ENCODE measurements around the gene SLC7A5.

Gene SLC7A5

DNA sequence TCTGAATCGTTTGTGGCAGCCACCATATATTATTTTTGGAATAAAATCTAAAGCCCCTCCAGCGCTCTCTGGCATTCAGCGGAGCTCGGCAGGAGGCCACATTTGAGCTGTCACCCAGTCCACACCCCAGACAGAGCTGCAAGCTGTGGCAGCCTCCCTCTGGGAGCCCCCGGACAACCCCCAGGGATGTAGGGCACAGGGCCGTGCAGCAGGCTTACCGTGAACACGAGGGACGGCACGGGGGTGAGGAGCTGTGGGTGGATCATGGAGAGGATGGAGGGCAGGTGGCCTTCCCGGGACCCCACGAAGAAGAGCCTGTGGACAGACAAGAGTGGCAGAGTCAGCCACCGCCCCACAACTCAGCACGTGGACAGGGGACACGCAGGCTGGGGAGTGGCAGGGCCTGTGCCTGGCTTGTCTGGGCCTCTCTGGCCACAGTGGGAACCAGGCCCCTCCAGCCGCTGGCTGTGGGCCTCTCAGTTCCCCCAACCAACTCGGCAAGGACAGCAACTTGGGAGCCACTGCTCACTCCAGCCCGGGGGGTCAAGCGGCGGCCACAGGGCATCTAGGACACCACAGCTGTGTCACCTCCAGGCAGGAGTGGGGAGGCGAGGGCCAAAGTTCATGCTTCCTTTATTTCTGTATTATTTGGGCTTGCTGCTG lies 31.5 kb downstream of the SLC7A5 start:
- in situ Hi-C loops (cut with HindIII; ENCODE audit: low pct_ligation_motif_present, low sequenced_read_pairs) = no loop called here
- no peaks in the 10 kb centered on the region for H3K27me3 ChIP-seq (replicated peaks)
- no peak overlapping the region for H3K4me3 ChIP-seq (ENCODE audit: low read depth, low read length)
- H3K36me3 ChIP-seq (replicated peaks) = peaks cover 90% of the 10 kb centered on the region
- H3K27ac ChIP-seq = no peak overlapping the region
- no peak for DNase-seq
- TF ChIP-seq, protein P1, sequence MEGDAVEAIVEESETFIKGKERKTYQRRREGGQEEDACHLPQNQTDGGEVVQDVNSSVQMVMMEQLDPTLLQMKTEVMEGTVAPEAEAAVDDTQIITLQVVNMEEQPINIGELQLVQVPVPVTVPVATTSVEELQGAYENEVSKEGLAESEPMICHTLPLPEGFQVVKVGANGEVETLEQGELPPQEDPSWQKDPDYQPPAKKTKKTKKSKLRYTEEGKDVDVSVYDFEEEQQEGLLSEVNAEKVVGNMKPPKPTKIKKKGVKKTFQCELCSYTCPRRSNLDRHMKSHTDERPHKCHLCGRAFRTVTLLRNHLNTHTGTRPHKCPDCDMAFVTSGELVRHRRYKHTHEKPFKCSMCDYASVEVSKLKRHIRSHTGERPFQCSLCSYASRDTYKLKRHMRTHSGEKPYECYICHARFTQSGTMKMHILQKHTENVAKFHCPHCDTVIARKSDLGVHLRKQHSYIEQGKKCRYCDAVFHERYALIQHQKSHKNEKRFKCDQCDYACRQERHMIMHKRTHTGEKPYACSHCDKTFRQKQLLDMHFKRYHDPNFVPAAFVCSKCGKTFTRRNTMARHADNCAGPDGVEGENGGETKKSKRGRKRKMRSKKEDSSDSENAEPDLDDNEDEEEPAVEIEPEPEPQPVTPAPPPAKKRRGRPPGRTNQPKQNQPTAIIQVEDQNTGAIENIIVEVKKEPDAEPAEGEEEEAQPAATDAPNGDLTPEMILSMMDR (IDR thresholded peaks at IDR 0.05; ENCODE audit: low read depth, low read length, missing control alignments) = no peak

DNA sequence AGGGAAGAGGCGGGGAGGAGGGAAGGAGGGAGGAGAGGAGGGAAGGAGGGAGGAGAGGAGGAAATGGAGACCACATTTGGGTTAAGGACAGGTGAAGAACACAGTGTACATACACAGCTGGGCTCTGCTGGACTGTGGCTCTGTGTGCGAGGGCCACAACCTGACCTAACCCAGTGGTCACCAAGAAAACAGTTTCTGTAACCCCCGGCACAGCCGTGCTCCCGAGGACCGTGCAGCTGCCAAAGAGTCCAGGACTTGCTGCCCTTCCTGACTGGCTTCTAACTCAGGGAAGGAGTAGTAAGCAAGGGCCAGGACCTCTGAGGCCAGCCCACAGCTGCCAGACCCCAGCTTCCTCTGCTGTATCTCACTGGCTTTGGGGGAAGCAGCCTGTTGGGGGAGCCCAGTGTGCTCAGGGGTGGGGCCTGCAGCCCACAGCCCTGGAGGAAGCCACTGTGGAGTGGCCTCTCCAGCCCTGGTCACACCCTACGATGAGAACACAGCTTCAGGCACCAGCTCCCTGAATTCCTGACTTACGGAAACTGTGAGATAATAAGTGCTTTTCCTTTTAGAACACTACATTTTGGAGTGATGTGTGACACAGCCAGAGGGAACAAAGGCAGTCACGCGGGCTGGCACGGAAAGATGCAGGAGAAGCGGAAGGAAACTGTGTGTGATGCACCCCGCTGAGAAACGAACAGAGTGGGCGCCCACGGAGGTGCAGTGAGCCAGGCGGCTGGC lies 32.3 kb downstream of the SLC7A5 start:
- in situ Hi-C loops (cut with HindIII; ENCODE audit: low pct_ligation_motif_present, low sequenced_read_pairs) = no loop called here
- no peak overlapping the region for H3K27ac ChIP-seq
- no peak for DNase-seq
- no peaks in the 10 kb centered on the region for H3K27me3 ChIP-seq (replicated peaks)
- no peak overlapping the region for H3K4me3 ChIP-seq (ENCODE audit: low read depth, low read length)
- TF ChIP-seq, protein P1 (IDR thresholded peaks at IDR 0.05; ENCODE audit: low read depth, low read length, missing control alignments) = no peak
- H3K36me3 ChIP-seq (replicated peaks) = peaks cover 95% of the 10 kb centered on the region

- TF ChIP-seq, protein P1 (IDR thresholded peaks at IDR 0.05; ENCODE audit: low read depth, low read length, missing control alignments) = no peak
- DNase-seq = no peak
- Histone ChIP-seq H3K27ac (no peak overlapping the region), H3K36me3 (replicated peaks) (peaks cover 95% of the 10 kb centered on the region), H3K4me3 (ENCODE audit: low read depth, low read length) (no peak overlapping the region), H3K27me3 (replicated peaks) (no peaks in the 10 kb centered on the region)
- in situ Hi-C loops (cut with HindIII; ENCODE audit: low pct_ligation_motif_present, low sequenced_read_pairs) = no loop called here
Measured at GRCh38 chr16:87836346-87836843, 32.9 kb downstream of the SLC7A5 start.

- TF ChIP-seq, protein P1 (IDR thresholded peaks at IDR 0.05; ENCODE audit: low read depth, low read length, missing control alignments) = no peak
- DNase-seq = no peak
- Histone ChIP-seq H3K27me3 (replicated peaks) (no peaks in the 10 kb centered on the region), H3K36me3 (replicated peaks) (peaks cover 95% of the 10 kb centered on the region), H3K4me3 (ENCODE audit: low read depth, low read length) (no peak overlapping the region), H3K27ac (no peak overlapping the region)
- in situ Hi-C loops (cut with HindIII; ENCODE audit: low pct_ligation_motif_present, low sequenced_read_pairs) = no loop called here
Measured at GRCh38 chr16:87835882-87836331, 33.4 kb downstream of the SLC7A5 start.

DNA sequence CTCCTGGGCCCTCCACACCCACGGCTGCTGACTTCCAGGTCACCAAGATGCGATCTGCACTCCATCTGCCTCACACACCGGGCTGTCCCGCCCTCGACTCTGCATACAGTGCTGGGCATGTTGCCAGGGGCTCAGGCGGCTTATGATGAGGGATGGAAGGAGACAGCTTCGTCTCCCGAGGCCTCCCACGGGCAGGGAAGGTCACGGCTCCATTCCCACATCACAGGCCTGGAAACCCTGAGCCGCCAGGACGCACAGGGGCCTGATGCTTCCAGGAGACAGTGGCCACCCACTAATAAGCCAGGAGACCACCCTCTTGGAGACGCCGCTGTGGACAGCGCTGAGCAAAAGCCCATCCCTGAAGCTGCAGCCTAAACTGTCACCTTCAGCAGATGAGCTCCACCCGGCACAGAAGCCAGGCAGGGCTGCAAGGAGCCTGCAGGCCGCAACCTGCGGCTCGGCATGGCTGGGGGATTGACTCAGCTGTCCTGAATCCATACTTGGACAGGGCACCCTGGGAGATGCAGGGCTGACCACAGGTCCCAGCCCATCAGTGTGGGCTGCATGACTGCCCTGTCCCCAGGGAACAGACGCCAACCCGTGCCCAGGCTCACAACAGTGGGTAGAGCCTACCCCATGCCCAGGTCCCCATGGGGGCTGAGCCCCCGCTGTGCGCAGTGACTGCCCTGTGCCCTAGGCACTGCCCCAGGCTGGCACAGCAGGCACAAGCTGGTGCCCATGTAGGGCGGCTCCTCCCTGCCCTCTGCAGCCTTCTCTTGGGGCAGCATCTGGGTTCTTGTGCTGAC lies 34.4 kb downstream of the SLC7A5 start:
- no peak overlapping the region for H3K4me3 ChIP-seq (ENCODE audit: low read depth, low read length)
- no peak overlapping the region for H3K27ac ChIP-seq
- H3K36me3 ChIP-seq (replicated peaks) = peaks cover 95% of the 10 kb centered on the region
- no peak for DNase-seq
- H3K27me3 ChIP-seq (replicated peaks) = no peaks in the 10 kb centered on the region
- in situ Hi-C loops (cut with HindIII; ENCODE audit: low pct_ligation_motif_present, low sequenced_read_pairs) = no loop called here
- TF ChIP-seq, protein P1 (IDR thresholded peaks at IDR 0.05; ENCODE audit: low read depth, low read length, missing control alignments) = no peak

Measured in brain microvascular endothelial cell (primary cell).